Naive thymus-derived CD4-positive, alpha-beta T cell (primary cell): ENCODE results near the gene CPT1A. TPM values are rescaled to one million over a fixed set of nuclear protein-coding genes. Genes with fewer than 3 reads are reported as not detected.

ENCODE experiments used
- ATAC-seq: fragments of 150-1000 bp; cut with Tn5 transposase; 2 replicates; pipeline ENCODE4 v1.10.0; 2021; ENCODE audit warnings: mild to moderate bottlenecking, moderate library complexity
- CTCF ChIA-PET: fragments of 350-600 bp; sonication (Branson Sonifier 250); formaldehyde crosslinking; loops from one replicate; lab custom pipeline; 2021; ENCODE audit warnings: antibody characterized with exemption; lab: Charles Lee
- POLR2A ChIA-PET: fragments of 350-600 bp; sonication (Branson Sonifier 250); formaldehyde crosslinking; loops from one replicate; lab custom pipeline; 2021; ENCODE audit warnings: antibody characterized with exemption, inconsistent platforms; lab: Charles Lee
- DNase-seq, 9 donors: peaks; one replicate each; pipeline versions ENCODE4 v3.0.0 to v3.0.0-alpha.2; 2020 to 2022; ENCODE audit warnings: mixed read lengths in 1 of 9
- H3K27ac ChIP-seq: one replicate; pipeline ENCODE4 v1.7.0; 2013; ENCODE audit warnings: mild to moderate bottlenecking, low read depth, low read length, moderate library complexity
- H3K27me3 ChIP-seq, 2 donors: one replicate each; pipeline ENCODE4 v1.7.0; 2013; ENCODE audit warnings: low read length in 2 of 2, mild to moderate bottlenecking in 2 of 2, moderate library complexity in 2 of 2; ENCODE audit not compliant: control insufficient read depth in 2 of 2, insufficient read depth in 2 of 2
- H3K36me3 ChIP-seq, 3 experiments: 1 replicate in 2 of 3; 2 replicates in 1 of 3; pipeline ENCODE4 v1.7.0; 2013; ENCODE audit warnings: low read length in 3 of 3, mild to moderate bottlenecking in 3 of 3, moderate library complexity in 1 of 3; ENCODE audit not compliant: insufficient read depth in 3 of 3, control insufficient read depth in 2 of 3
- H3K4me1 ChIP-seq, 2 donors: one replicate each; pipeline ENCODE4 v1.7.0; 2013; ENCODE audit warnings: low read length in 2 of 2, mild to moderate bottlenecking in 2 of 2, moderate library complexity in 1 of 2; ENCODE audit not compliant: control insufficient read depth in 2 of 2, insufficient read depth in 2 of 2
- H3K4me3 ChIP-seq: 2 replicates; pipeline ENCODE4 v1.7.0; 2013; ENCODE audit warnings: mild to moderate bottlenecking, low read length
- H3K9me3 ChIP-seq, 3 experiments: 1 replicate in 2 of 3; 2 replicates in 1 of 3; pipeline ENCODE4 v1.7.0; 2013; ENCODE audit warnings: low read length in 3 of 3; ENCODE audit not compliant: control insufficient read depth in 2 of 3
- H3K27ac Mint-ChIP-seq, 9 donors: one replicate each; pipeline ENCODE4 v1.8.0; 2020 to 2022; ENCODE audit warnings: mixed read lengths in 9 of 9, mild to moderate bottlenecking in 8 of 9, moderate library complexity in 5 of 9, inconsistent platforms in 2 of 9
- H3K27me3 Mint-ChIP-seq, 5 donors: one replicate each; pipeline ENCODE4 v1.8.0; 2021 to 2022; ENCODE audit warnings: mixed read lengths in 5 of 5, mild to moderate bottlenecking in 1 of 5
- H3K36me3 Mint-ChIP-seq, 5 donors: one replicate each; pipeline ENCODE4 v1.8.0; 2020 to 2022; ENCODE audit warnings: mixed read lengths in 5 of 5, mild to moderate bottlenecking in 3 of 5, inconsistent platforms in 1 of 5
- H3K4me1 Mint-ChIP-seq, 7 donors: one replicate each; pipeline ENCODE4 v1.8.0; 2020 to 2022; ENCODE audit warnings: mixed read lengths in 7 of 7, mild to moderate bottlenecking in 3 of 7, inconsistent platforms in 1 of 7
- H3K4me3 Mint-ChIP-seq, 10 donors: one replicate each; pipeline ENCODE4 v1.8.0; 2020 to 2022; ENCODE audit warnings: mild to moderate bottlenecking in 10 of 10, mixed read lengths in 10 of 10, moderate library complexity in 6 of 10, inconsistent platforms in 2 of 10
- H3K9me3 Mint-ChIP-seq, 11 donors: one replicate each; pipeline ENCODE4 v1.8.0; 2020 to 2022; ENCODE audit warnings: mixed read lengths in 11 of 11, mild to moderate bottlenecking in 4 of 11, inconsistent platforms in 1 of 11, moderate library complexity in 1 of 11
- intact Hi-C, 2 donors: fragments of 100-400 bp; cut with micrococcal nuclease; formaldehyde crosslinking; loops; one replicate each; pipeline ENCODE4 v1.15.1; 2023
- polyA plus RNA-seq, 2 donors: library from polyadenylated mRNA; unstranded; fragments of 300-500 nt; fragmentation: Illumina TruSeq; gene quantifications; one replicate each; pipeline ENCODE4 v1.2.3, GENCODE V29; 2021
- total RNA-seq, 6 experiments: library from RNA in 5 of 6; stranded (reverse) in 5 of 6; gene quantifications; 1 replicate in 5 of 6; 2 replicates in 1 of 6; pipeline ENCODE4 v1.2.3 and lab custom pipeline; 2021 to 2026

Gene CPT1A
- total and polyA plus RNA-seq, 7 experiments from 2014 or later, result 2.3 to 52.7 (median 20.0) TPM

DNA sequence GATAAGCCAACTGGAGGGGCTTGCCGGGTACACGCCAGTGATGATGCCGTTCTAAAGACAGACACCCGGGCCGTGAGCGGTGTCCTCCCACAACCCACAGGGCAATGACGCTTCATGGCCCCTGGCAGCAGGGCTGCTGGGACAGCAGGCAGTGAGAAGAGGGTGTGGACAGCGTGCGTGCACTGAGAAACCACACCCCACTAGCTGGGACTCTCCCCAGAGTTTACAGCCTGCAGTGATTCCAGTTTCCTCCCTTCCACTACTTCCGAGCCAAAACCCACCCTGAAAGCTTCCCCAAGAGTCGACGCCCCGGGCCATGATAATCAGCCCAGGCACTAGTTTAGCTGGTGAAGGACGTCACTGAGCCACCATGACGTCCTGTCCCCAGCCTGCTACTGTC is 29.2 kb downstream of the CPT1A start:
- H3K4me1 Mint-ChIP-seq, result peaks cover 8 to 21% (median 12%) of the 10 kb centered on the region in 7 donors
- H3K9me3 ChIP-seq, result no peaks in the 10 kb centered on the region
- no peaks in the 10 kb centered on the region for H3K27me3 Mint-ChIP-seq
- DNase-seq, result no peak
- no peak for ATAC-seq
- H3K4me1 ChIP-seq, result peaks cover 8 to 9% of the 10 kb centered on the region in 2 donors
- no peak overlapping the region for H3K27ac Mint-ChIP-seq
- H3K27ac ChIP-seq, result no peak overlapping the region
- peaks cover 0 to 45% (median 4%) of the 10 kb centered on the region in 3 experiments for H3K36me3 ChIP-seq
- CTCF ChIA-PET, result no interaction called here
- H3K9me3 Mint-ChIP-seq, result peaks cover 0 to 2% (median 0%) of the 10 kb centered on the region in 11 donors
- no peaks in the 10 kb centered on the region for H3K27me3 ChIP-seq
- POLR2A ChIA-PET, result no interaction called here
- H3K4me3 Mint-ChIP-seq, result no peak overlapping the region
- intact Hi-C loops, result no loop called here
- peaks cover 0 to 26% (median under 1%) of the 10 kb centered on the region in 5 donors for H3K36me3 Mint-ChIP-seq
- H3K4me3 ChIP-seq, result no peak overlapping the region

DNA sequence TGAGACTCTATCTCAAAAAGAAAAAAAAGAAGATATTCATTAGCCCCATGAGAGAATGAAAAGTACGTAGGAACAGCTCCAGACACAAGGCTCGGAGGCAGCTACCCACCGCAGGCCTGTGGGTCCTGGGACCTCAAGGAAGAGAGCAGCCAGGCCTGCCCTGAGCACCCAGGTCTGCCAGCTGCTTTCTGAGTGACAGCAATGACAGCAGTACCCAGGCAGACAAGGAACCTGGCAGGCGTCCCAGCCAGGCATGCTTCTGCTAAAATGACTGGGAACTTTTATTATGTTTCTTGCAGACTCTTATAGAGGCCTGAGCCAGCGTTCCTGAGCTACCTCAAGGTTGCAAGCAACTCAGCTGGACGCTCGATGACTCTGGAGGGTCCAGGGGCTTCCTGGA is 31.6 kb downstream of the CPT1A start:
- Histone ChIP-seq H3K9me3 (no peaks in the 10 kb centered on the region), H3K4me3 (no peak overlapping the region), H3K27me3 (no peaks in the 10 kb centered on the region), H3K27ac (no peak overlapping the region), H3K4me1 (no peaks in the 10 kb centered on the region), H3K36me3 (peaks cover 0 to 40% (median 4%) of the 10 kb centered on the region in 3 experiments)
- ATAC-seq (no peak), DNase-seq (no peak)
- Mint-ChIP-seq H3K27me3 (no peaks in the 10 kb centered on the region), H3K36me3 (peaks cover 0 to 34% (median 0%) of the 10 kb centered on the region in 5 donors), H3K4me3 (no peak overlapping the region), H3K9me3 (no peaks in the 10 kb centered on the region), H3K27ac (no peak overlapping the region), H3K4me1 (peaks cover 0 to 3% (median 0%) of the 10 kb centered on the region in 7 donors)
- ChIA-PET CTCF (interaction anchor here (0.6 kb wide), 1 partner anchor 302 kb away, joined by 3 read pairs; no protein-coding TSS in a partner anchor), POLR2A (no interaction called here)
- intact Hi-C loops, result no loop called here

DNA sequence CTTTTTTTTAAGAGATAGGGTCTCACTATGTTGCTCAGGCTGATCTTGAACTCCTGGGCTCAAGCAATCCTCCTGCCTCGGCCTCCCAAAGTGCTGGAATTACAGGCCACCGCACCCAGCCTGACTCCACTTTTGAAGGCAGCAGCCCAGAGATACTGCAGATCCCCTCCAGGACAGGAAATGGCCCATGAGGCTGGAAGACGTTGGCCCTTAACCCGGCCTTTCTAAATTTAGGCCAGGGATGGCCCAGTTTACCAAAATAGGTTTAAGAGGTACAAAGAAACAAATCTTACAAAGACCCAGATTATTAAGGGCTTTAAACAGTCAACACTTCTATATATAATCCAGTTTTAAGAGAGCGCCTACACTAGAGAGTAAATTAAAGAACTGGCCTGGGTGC is 32.2 kb downstream of the CPT1A start:
- Histone ChIP-seq H3K36me3 (peaks cover 0 to 34% (median 0%) of the 10 kb centered on the region in 3 experiments), H3K9me3 (no peaks in the 10 kb centered on the region), H3K4me3 (no peak overlapping the region), H3K27me3 (no peaks in the 10 kb centered on the region), H3K27ac (no peak overlapping the region), H3K4me1 (no peaks in the 10 kb centered on the region)
- peaks cover 0 to 3% (median 0%) of the 10 kb centered on the region in 7 donors for H3K4me1 Mint-ChIP-seq
- H3K36me3 Mint-ChIP-seq, result peaks cover 0 to 28% (median 0%) of the 10 kb centered on the region in 5 donors
- POLR2A ChIA-PET, result no interaction called here
- H3K27ac Mint-ChIP-seq, result no peak overlapping the region
- H3K27me3 Mint-ChIP-seq, result no peaks in the 10 kb centered on the region
- ATAC-seq (no peak), DNase-seq (no peak)
- no peaks in the 10 kb centered on the region for H3K9me3 Mint-ChIP-seq
- intact Hi-C loops, result no loop called here
- H3K4me3 Mint-ChIP-seq, result no peak overlapping the region
- CTCF ChIA-PET, result interaction anchor here (0.6 kb wide), 1 partner anchor 303 kb away, joined by 3 read pairs; no protein-coding TSS in a partner anchor

DNA sequence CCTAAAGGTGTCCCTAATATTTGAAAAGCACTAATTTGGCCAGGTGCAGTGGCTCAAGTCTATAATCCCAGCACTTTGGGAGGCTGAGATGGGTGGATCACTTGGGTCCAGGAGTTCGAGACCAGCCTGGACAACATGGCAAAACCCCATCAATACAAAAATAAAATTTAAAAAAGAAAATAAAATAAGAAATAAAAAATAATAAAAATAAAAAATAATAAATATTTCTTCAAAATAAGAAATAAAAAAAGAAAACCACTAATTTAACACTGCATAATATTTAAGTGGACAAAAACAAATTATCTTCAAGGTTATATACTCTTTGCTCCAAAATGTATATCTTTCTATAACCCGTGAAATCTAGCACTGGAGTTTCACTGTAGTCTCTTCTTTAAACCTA is 32.9 kb downstream of the CPT1A start:
- ATAC-seq, result no peak
- H3K27me3 Mint-ChIP-seq, result no peaks in the 10 kb centered on the region
- ChIA-PET CTCF (no interaction called here), POLR2A (no interaction called here)
- H3K27me3 ChIP-seq, result no peaks in the 10 kb centered on the region
- H3K4me3 ChIP-seq, result no peak overlapping the region
- H3K36me3 ChIP-seq, result peaks cover 0 to 37% (median 0%) of the 10 kb centered on the region in 3 experiments
- peaks cover 0 to 3% (median 0%) of the 10 kb centered on the region in 7 donors for H3K4me1 Mint-ChIP-seq
- intact Hi-C loops, result no loop called here
- H3K9me3 Mint-ChIP-seq, result no peaks in the 10 kb centered on the region
- H3K4me3 Mint-ChIP-seq, result no peak overlapping the region
- peaks cover 0 to 35% (median 0%) of the 10 kb centered on the region in 5 donors for H3K36me3 Mint-ChIP-seq
- H3K27ac ChIP-seq, result no peak overlapping the region
- no peaks in the 10 kb centered on the region for H3K9me3 ChIP-seq
- no peak overlapping the region for H3K27ac Mint-ChIP-seq
- H3K4me1 ChIP-seq, result no peaks in the 10 kb centered on the region
- no peak for DNase-seq

DNA sequence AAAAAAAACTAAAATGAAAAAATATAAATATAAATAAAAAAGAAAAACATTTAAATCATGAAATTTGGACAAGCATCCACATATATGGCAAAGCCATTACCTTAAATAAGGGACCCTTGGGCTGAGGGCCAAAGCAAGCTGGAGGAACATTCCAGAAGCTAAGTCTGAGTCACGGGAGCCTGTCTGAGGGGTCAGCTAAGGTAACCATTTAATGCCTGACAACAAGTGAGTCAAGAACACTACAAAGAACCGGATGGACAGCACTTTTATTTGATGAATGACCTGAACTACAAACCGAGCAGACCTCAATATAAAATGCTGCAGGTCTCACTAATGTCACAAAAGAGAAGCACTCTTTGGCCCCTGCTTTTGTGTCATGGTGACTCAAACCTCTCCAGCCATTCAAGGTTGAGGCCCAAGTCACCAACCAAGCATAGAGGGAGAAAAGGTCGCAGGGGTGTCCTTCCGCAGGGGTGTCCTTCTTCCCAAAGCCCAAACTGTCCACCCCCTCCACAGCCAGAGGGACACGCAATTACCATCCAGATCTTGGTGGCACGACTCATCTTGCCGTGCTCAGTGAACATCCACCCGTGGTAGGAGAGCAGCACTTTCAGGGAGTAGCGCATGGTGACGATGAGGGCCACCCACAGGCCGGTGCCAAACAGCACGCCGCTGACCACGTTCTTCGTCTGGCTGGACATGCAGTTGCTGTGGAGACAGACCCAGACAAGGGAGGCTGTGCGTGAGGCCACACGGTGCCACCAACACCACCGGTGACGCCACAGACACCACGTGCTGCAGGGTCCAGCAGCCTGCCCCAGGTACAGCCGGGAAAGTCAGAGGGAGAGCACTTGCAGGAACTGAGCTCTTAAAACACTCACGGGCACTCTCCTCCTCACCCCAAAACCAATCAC is 34.5 kb downstream of the CPT1A start:
- no peaks in the 10 kb centered on the region for H3K27me3 ChIP-seq
- CTCF ChIA-PET, result no interaction called here
- Mint-ChIP-seq H3K27me3 (no peaks in the 10 kb centered on the region), H3K27ac (peak overlapping the region in 1 of 9 donors; percentile 71), H3K9me3 (no peaks in the 10 kb centered on the region), H3K36me3 (peaks cover 2 to 35% (median 5%) of the 10 kb centered on the region in 5 donors), H3K4me1 (peaks cover 0 to 3% (median 0%) of the 10 kb centered on the region in 7 donors), H3K4me3 (no peak overlapping the region)
- no peak overlapping the region for H3K4me3 ChIP-seq
- H3K9me3 ChIP-seq, result no peaks in the 10 kb centered on the region
- POLR2A ChIA-PET, result interaction anchor here (0.7 kb wide), 1 partner anchor 1117 kb away, joined by 5 read pairs; no protein-coding TSS in a partner anchor
- H3K4me1 ChIP-seq, result no peaks in the 10 kb centered on the region
- no peak for ATAC-seq
- DNase-seq, result no peak
- peaks cover 0 to 40% (median 0%) of the 10 kb centered on the region in 3 experiments for H3K36me3 ChIP-seq
- intact Hi-C loops, result no loop called here
- no peak overlapping the region for H3K27ac ChIP-seq

DNA sequence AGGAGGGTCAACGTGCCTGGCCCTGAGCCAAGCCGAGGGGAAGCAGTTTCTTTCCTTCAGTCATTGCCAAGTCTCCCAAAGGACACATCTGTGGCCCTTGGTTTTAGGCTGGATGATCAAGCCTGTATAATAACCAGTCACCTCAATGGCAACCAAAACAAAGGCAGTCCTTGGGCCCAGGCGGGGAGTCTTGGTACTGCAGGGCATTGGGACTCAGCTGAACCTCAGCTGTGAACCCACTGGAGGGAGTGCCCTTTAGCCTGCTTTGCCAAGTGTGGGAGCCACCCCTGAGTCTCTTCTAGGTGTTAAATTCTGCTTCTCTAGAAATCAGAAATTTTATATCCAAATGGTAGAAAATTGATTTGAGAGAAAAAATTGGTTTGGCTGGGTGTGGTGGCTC is 36.9 kb downstream of the CPT1A start:
- CTCF ChIA-PET, result no interaction called here
- no peaks in the 10 kb centered on the region for H3K9me3 Mint-ChIP-seq
- no peaks in the 10 kb centered on the region for H3K27me3 Mint-ChIP-seq
- H3K36me3 ChIP-seq, result peaks cover 0 to 47% (median 7%) of the 10 kb centered on the region in 3 experiments
- H3K27ac ChIP-seq, result no peak overlapping the region
- no peaks in the 10 kb centered on the region for H3K4me1 ChIP-seq
- no peak overlapping the region for H3K27ac Mint-ChIP-seq
- intact Hi-C loops, result no loop called here
- H3K4me3 Mint-ChIP-seq, result no peak overlapping the region
- H3K9me3 ChIP-seq, result no peaks in the 10 kb centered on the region
- POLR2A ChIA-PET, result no interaction called here
- H3K36me3 Mint-ChIP-seq, result peaks cover 4 to 41% (median 9%) of the 10 kb centered on the region in 5 donors
- no peak for DNase-seq
- peaks cover 0 to 3% (median 0%) of the 10 kb centered on the region in 7 donors for H3K4me1 Mint-ChIP-seq
- ATAC-seq, result no peak
- H3K4me3 ChIP-seq, result no peak overlapping the region
- H3K27me3 ChIP-seq, result no peaks in the 10 kb centered on the region
